ENCODE data around the gene C11orf65.

C11orf65 gene

GRCh38 chr11:108497317-108498045 is 30.2 kb upstream of the C11orf65 start:
- DNase-seq (ENCODE audit: extremely low read depth, insufficient read length), result peak; percentile 64
- no peaks in the 10 kb centered on the region; the same call in 1 of the 2 replicates for H3K27me3 ChIP-seq (replicated peaks; ENCODE audit: control insufficient read depth, insufficient read depth, low read length)
- no peaks in the 10 kb centered on the region for H3K36me3 ChIP-seq (ENCODE audit: control insufficient read depth, insufficient read depth, low read length)
- peak overlapping the region; percentile 68 for H3K4me3 ChIP-seq (replicated peaks; ENCODE audit: low read depth, low read length)
- no peak for TF ChIP-seq CTCF (IDR thresholded peaks at IDR 0.05; ENCODE audit: insufficient read depth, low read length, poor library complexity, severe bottlenecking)

- no peaks in the 10 kb centered on the region for H3K36me3 ChIP-seq (ENCODE audit: control insufficient read depth, insufficient read depth, low read length)
- H3K4me3 ChIP-seq (replicated peaks; ENCODE audit: low read depth, low read length), result peak overlapping the region; percentile 68; the same call in 1 of the 2 replicates
- DNase-seq (ENCODE audit: extremely low read depth, insufficient read length), result no peak
- H3K27me3 ChIP-seq (replicated peaks; ENCODE audit: control insufficient read depth, insufficient read depth, low read length), result no peaks in the 10 kb centered on the region; the same call in 1 of the 2 replicates
- no peak for TF ChIP-seq CTCF (IDR thresholded peaks at IDR 0.05; ENCODE audit: insufficient read depth, low read length, poor library complexity, severe bottlenecking)
Observed at GRCh38 chr11:108496643-108497256, 29.4 kb upstream of the C11orf65 start.

- DNase-seq (ENCODE audit: extremely low read depth, insufficient read length), result no peak
- no peak for TF ChIP-seq CTCF (IDR thresholded peaks at IDR 0.05; ENCODE audit: insufficient read depth, low read length, poor library complexity, severe bottlenecking)
- Histone ChIP-seq H3K27me3 (replicated peaks; ENCODE audit: control insufficient read depth, insufficient read depth, low read length) (no peaks in the 10 kb centered on the region; the same call in 1 of the 2 replicates), H3K36me3 (ENCODE audit: control insufficient read depth, insufficient read depth, low read length) (no peaks in the 10 kb centered on the region), H3K4me3 (replicated peaks; ENCODE audit: low read depth, low read length) (no peak overlapping the region)
Observed at GRCh38 chr11:108495326-108495725, 28.0 kb upstream of the C11orf65 start.

- DNase-seq (ENCODE audit: extremely low read depth, insufficient read length), result no peak
- H3K4me3 ChIP-seq (replicated peaks; ENCODE audit: low read depth, low read length), result no peak overlapping the region
- no peak for TF ChIP-seq CTCF (IDR thresholded peaks at IDR 0.05; ENCODE audit: insufficient read depth, low read length, poor library complexity, severe bottlenecking)
- no peaks in the 10 kb centered on the region; the same call in 1 of the 2 replicates for H3K27me3 ChIP-seq (replicated peaks; ENCODE audit: control insufficient read depth, insufficient read depth, low read length)
- H3K36me3 ChIP-seq (ENCODE audit: control insufficient read depth, insufficient read depth, low read length), result no peaks in the 10 kb centered on the region
Observed at GRCh38 chr11:108494182-108494581, 26.9 kb upstream of the C11orf65 start.

- Histone ChIP-seq H3K4me3 (replicated peaks; ENCODE audit: low read depth, low read length) (no peak overlapping the region), H3K27me3 (replicated peaks; ENCODE audit: control insufficient read depth, insufficient read depth, low read length) (no peaks in the 10 kb centered on the region), H3K36me3 (ENCODE audit: control insufficient read depth, insufficient read depth, low read length) (no peaks in the 10 kb centered on the region)
- no peak for TF ChIP-seq CTCF (IDR thresholded peaks at IDR 0.05; ENCODE audit: insufficient read depth, low read length, poor library complexity, severe bottlenecking)
- DNase-seq (ENCODE audit: extremely low read depth, insufficient read length), result no peak
Observed at GRCh38 chr11:108491936-108492335, 24.6 kb upstream of the C11orf65 start.

Measured in GM06990 (cell line).